Astrocyte (in vitro differentiated cells and primary cell): ENCODE data around the gene ACOT7. TPM values are rescaled to one million over a fixed set of nuclear protein-coding genes. Genes with fewer than 3 reads are reported as not detected.

Experiments used
- DNase-seq: peaks from one replicate; pipeline ENCODE4 v3.0.0-alpha.2; 2010; ENCODE audit warnings: low read depth
- FAIRE-seq: peaks from 2 replicates; lab custom pipeline; 2011; peaks lifted over from hg19 to GRCh38; lab: Jason Lieb, UNC
- H2AFZ ChIP-seq: 2 replicates; pipeline ENCODE4 v1.6.0; 2012; ENCODE audit warnings: low read depth, low read length, inconsistent platforms
- H3K27ac ChIP-seq: 2 replicates; pipeline ENCODE4 v1.5.1; 2011; ENCODE audit warnings: low read depth, low read length, inconsistent platforms
- H3K27me3 ChIP-seq: 2 replicates; pipeline ENCODE4 v1.6.0; 2011; ENCODE audit warnings: low read length, inconsistent platforms; ENCODE audit not compliant: insufficient read depth
- H3K36me3 ChIP-seq: 2 replicates; pipeline ENCODE4 v1.5.1; 2011; ENCODE audit warnings: low read length, inconsistent platforms; ENCODE audit not compliant: insufficient read depth
- H3K4me1 ChIP-seq: 2 replicates; pipeline ENCODE4 v1.5.1; 2011; ENCODE audit warnings: low read length, inconsistent platforms; ENCODE audit not compliant: insufficient read depth
- H3K4me2 ChIP-seq: 2 replicates; pipeline ENCODE4 v1.6.0; 2012; ENCODE audit warnings: low read length, inconsistent platforms
- H3K4me3 ChIP-seq: 2 replicates; pipeline ENCODE4 v1.5.1; 2011; ENCODE audit warnings: low read depth, mild to moderate bottlenecking, low read length, inconsistent platforms; ENCODE audit not compliant: insufficient read depth
- H3K79me2 ChIP-seq: 2 replicates; pipeline ENCODE4 v1.6.0; 2012; ENCODE audit warnings: mild to moderate bottlenecking, low read length, inconsistent platforms; ENCODE audit not compliant: insufficient read depth
- H3K9ac ChIP-seq: 2 replicates; pipeline ENCODE4 v1.6.0; 2012; ENCODE audit warnings: mild to moderate bottlenecking, low read length, inconsistent platforms
- H3K9me3 ChIP-seq: 2 replicates; pipeline ENCODE4 v1.5.1; 2012; ENCODE audit warnings: low read depth, mild to moderate bottlenecking, low read length, inconsistent platforms; ENCODE audit not compliant: insufficient read depth
- H4K20me1 ChIP-seq: 2 replicates; pipeline ENCODE4 v1.6.0; 2012; ENCODE audit warnings: low read length, inconsistent platforms; ENCODE audit not compliant: insufficient read depth
- H3K27ac Mint-ChIP-seq: one replicate; pipeline ENCODE4 v1.8.0; 2021; ENCODE audit warnings: mild to moderate bottlenecking, mixed read lengths; ENCODE audit not compliant: unreplicated experiment
- H3K27me3 Mint-ChIP-seq: one replicate; pipeline ENCODE4 v1.8.0; 2021; ENCODE audit warnings: low read depth, mixed read lengths; ENCODE audit not compliant: unreplicated experiment
- H3K36me3 Mint-ChIP-seq: one replicate; pipeline ENCODE4 v1.8.0; 2021; ENCODE audit warnings: low read depth, mixed read lengths; ENCODE audit not compliant: unreplicated experiment
- H3K4me1 Mint-ChIP-seq: one replicate; pipeline ENCODE4 v1.8.0; 2021; ENCODE audit warnings: low read depth, mixed read lengths; ENCODE audit not compliant: unreplicated experiment
- H3K4me3 Mint-ChIP-seq: one replicate; pipeline ENCODE4 v1.8.0; 2021; ENCODE audit warnings: mild to moderate bottlenecking, moderate library complexity, mixed read lengths; ENCODE audit not compliant: unreplicated experiment
- H3K9me3 Mint-ChIP-seq: one replicate; pipeline ENCODE4 v1.8.0; 2021; ENCODE audit warnings: mild to moderate bottlenecking, mixed read lengths; ENCODE audit not compliant: unreplicated experiment
- EZH2 ChIP-seq: IDR thresholded peaks from 2 replicates; pipeline ENCODE4 v1.6.1; 2012; ENCODE audit warnings: mild to moderate bottlenecking, low read length, inconsistent platforms; ENCODE audit not compliant: insufficient read depth
- total RNA-seq: library from RNA; stranded (reverse); gene quantifications from 2 replicates; pipeline ENCODE4 v1.2.1, GENCODE V29; 2021
- TF ChIP-seq, protein P1 (sequence below): IDR thresholded peaks from 2 replicates; pipeline ENCODE4 v1.5.1; 2011; ENCODE audit warnings: low read depth, mild to moderate bottlenecking, inconsistent platforms, low read length, moderate library complexity; ENCODE audit not compliant: insufficient read depth

The ACOT7 gene
- total RNA-seq, 1 donor from 2014 or later: 91.1 TPM

DNA sequence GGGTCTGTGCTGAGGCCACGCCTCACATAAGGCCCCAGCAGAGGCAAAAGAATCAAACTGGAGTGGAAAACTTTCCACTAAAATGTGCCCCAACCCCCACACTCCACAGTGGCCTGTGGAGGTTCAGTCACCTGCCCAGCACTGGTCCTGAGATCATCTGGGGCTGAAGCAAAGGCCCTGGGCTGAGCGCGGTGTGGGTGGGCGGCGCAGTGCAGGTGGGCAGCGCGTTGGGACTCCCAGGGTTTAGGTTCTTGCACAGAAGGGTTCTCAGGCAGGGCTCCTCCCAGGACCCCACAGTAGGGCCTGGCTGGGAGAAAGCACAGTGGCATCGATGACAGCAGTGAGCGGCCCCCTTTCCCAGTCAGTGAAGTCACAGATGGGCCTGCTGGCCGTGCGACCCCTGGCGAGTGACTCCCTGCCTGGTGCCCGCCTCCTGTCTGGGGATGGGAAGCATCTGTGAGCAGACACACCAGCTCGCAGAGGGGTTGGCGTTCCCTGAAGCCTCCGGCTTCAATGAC lies 118.9 kb downstream of the ACOT7 start:
- peaks cover 10% of the 10 kb centered on the region for H4K20me1 ChIP-seq
- no peak overlapping the region for H3K9ac ChIP-seq
- no peak overlapping the region for H3K4me2 ChIP-seq
- Mint-ChIP-seq H3K9me3 (no peaks in the 10 kb centered on the region), H3K4me1 (peaks cover 31% of the 10 kb centered on the region), H3K27me3 (no peaks in the 10 kb centered on the region), H3K27ac (no peak overlapping the region), H3K4me3 (no peak overlapping the region), H3K36me3 (peaks cover 7% of the 10 kb centered on the region)
- H3K79me2 ChIP-seq: no peaks in the 10 kb centered on the region
- H3K27me3 ChIP-seq: no peaks in the 10 kb centered on the region
- no peak for DNase-seq
- H3K36me3 ChIP-seq: no peaks in the 10 kb centered on the region
- no peak for TF ChIP-seq EZH2
- TF ChIP-seq, protein P1, sequence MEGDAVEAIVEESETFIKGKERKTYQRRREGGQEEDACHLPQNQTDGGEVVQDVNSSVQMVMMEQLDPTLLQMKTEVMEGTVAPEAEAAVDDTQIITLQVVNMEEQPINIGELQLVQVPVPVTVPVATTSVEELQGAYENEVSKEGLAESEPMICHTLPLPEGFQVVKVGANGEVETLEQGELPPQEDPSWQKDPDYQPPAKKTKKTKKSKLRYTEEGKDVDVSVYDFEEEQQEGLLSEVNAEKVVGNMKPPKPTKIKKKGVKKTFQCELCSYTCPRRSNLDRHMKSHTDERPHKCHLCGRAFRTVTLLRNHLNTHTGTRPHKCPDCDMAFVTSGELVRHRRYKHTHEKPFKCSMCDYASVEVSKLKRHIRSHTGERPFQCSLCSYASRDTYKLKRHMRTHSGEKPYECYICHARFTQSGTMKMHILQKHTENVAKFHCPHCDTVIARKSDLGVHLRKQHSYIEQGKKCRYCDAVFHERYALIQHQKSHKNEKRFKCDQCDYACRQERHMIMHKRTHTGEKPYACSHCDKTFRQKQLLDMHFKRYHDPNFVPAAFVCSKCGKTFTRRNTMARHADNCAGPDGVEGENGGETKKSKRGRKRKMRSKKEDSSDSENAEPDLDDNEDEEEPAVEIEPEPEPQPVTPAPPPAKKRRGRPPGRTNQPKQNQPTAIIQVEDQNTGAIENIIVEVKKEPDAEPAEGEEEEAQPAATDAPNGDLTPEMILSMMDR: no peak
- no peak overlapping the region for H3K27ac ChIP-seq
- H3K4me1 ChIP-seq: peaks cover 39% of the 10 kb centered on the region
- no peaks in the 10 kb centered on the region for H3K9me3 ChIP-seq
- H3K4me3 ChIP-seq: no peak overlapping the region
- no peak for FAIRE-seq
- no peak overlapping the region for H2AFZ ChIP-seq

DNA sequence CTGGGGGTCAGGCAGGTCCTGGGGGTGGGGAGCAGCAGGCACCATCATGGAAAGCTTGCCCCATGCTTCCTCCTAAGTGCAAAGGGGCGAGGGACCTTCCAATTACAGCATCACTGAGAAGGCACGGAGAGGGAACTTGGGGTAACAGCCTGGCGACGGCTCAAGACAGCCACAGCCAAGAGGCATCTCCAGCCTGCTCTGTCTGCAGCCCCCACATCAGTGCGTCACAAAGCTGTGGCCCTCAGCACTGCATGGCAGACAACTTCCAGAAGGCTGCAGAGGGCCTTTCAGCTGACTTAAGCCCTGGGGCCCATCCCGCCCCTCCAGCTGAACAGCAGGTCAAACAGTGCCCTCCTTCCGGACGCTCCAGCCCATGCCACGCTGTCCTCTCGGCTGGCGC lies 119.5 kb downstream of the ACOT7 start:
- Histone ChIP-seq H3K4me1 (peaks cover 39% of the 10 kb centered on the region), H3K4me2 (no peak overlapping the region), H2AFZ (no peak overlapping the region), H3K9me3 (no peaks in the 10 kb centered on the region), H3K4me3 (no peak overlapping the region), H3K79me2 (no peaks in the 10 kb centered on the region), H3K9ac (no peak overlapping the region), H3K36me3 (no peaks in the 10 kb centered on the region), H3K27ac (no peak overlapping the region), H4K20me1 (peaks cover 15% of the 10 kb centered on the region), H3K27me3 (no peaks in the 10 kb centered on the region)
- Mint-ChIP-seq H3K27me3 (no peaks in the 10 kb centered on the region), H3K4me1 (peaks cover 31% of the 10 kb centered on the region), H3K4me3 (no peak overlapping the region), H3K27ac (no peak overlapping the region), H3K9me3 (no peaks in the 10 kb centered on the region), H3K36me3 (peaks cover 5% of the 10 kb centered on the region)
- TF ChIP-seq EZH2: no peak
- TF ChIP-seq, protein P1: no peak
- DNase-seq (no peak), FAIRE-seq (no peak)

DNA sequence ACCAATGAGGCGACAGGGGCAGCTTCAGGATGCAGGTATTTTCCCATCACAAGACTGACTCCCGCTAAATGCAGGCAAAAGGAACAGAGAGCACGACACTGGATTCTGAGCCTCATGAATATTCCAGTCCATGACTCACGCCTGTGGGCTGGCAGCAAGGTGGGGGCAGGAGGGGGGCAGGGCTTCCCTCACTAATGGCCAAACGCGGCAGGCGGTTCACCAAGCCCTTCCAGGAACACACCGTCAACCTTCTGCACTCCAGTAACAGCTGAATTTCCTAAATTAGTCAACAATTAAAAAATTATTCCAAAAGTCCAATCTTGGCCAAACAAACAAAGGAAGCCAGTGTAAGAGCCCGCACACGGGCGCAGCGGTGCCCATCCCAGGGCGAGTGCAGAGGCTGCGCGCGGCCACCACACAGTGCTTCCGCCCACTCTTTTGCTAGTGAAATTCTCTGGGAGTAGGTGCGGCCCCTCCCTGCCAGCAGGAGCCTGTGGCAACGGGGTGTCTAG lies 120.1 kb downstream of the ACOT7 start:
- Mint-ChIP-seq H3K27ac (peak overlapping the region; percentile 58), H3K4me3 (peak overlapping the region; percentile 50), H3K9me3 (no peaks in the 10 kb centered on the region), H3K4me1 (peaks cover 31% of the 10 kb centered on the region), H3K36me3 (peaks cover 2% of the 10 kb centered on the region), H3K27me3 (no peaks in the 10 kb centered on the region)
- H3K4me3 ChIP-seq: no peak overlapping the region
- no peaks in the 10 kb centered on the region for H3K79me2 ChIP-seq
- H3K9me3 ChIP-seq: no peaks in the 10 kb centered on the region
- H3K36me3 ChIP-seq: no peaks in the 10 kb centered on the region
- FAIRE-seq: no peak
- no peak overlapping the region for H2AFZ ChIP-seq
- H4K20me1 ChIP-seq: peaks cover 19% of the 10 kb centered on the region
- DNase-seq: peak; percentile 75
- H3K27me3 ChIP-seq: no peaks in the 10 kb centered on the region
- H3K27ac ChIP-seq: no peak overlapping the region
- no peak for TF ChIP-seq EZH2
- TF ChIP-seq, protein P1: no peak
- H3K4me1 ChIP-seq: peaks cover 41% of the 10 kb centered on the region
- H3K9ac ChIP-seq: peak overlapping the region; percentile 20
- H3K4me2 ChIP-seq: peak overlapping the region; percentile 63
